Hematopoietic multipotent progenitor cell treated with erythropoietin and hydrocortisone succinate and interleukin-3 and kit ligand, for 6 days (in vitro differentiated cells): ENCODE measurements around the gene VPS35L.
A peak's percentile ranks its signal among the peaks of the same experiment; 100 is the strongest.

Experiments used
- DNase-seq: peaks from one replicate; pipeline ENCODE4 v3.0.0-alpha.2; 2015

Gene VPS35L

GRCh38 chr16:19717741-19718623 is 162.5 kb downstream of the VPS35L start, which contains the start of the genes IQCK and KNOP1:
TSS of gene IQCK (plus strand) at chr16:19718271. CDS start at chr16:19718307, 36 bp downstream.
TSS of gene KNOP1 (minus strand) at chr16:19718227. CDS start at chr16:19715035, 3,192 bp downstream.
- DNase-seq = peak; percentile 94

DNA sequence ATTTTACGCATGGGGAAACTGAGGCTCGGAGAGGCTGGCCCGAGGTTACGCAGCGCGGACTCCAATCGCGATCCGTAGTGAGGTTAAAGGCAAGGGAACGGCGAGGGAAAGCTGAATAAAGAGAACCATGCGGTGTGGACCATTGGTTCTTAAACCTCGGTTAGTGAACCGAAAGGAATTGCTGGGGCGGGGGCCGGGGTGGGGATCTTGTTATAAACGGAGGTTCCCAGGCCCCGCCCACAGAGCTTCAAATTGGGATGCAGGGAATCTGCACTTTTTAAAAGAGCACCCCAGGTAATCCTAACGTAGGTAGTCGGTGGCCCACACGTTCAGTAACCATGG is 163.1 kb downstream of the VPS35L start:
- DNase-seq = peak; percentile 34

DNA sequence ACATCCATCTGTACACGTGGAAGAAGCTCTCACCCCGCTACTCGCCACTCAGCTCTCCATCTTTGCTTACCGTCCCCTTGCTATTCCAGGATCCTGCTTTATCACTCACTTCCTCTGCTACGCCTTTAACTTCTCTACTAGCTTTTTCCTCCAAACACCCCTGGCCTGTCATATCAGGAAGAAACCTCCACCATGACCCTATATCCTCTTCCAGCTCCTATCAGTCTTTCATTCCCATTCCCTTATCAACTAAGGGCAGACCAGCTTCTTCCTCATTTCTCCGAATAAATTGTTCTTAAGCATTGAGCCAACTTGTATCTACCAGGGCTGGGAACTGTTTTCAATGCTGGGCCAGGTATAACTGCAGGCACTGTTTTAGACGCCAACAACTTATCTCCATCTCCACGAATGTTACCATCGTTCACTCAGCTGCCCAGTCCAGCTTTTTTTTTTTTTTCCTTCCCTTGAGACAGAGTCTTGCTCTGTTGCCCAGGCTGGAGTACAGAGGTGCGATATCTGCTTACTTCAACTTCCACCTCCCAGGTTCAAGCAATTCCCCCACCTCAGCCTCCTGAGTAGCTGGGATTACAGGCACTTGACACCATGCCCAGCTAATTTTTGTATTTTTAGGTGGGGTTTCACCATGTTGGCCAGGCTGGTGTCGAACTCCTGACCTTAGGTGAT is 166.9 kb downstream of the VPS35L start:
- DNase-seq = peak; percentile 54

- DNase-seq = no peak
These were observed 167.5 kb downstream of the VPS35L start for GRCh38 chr16:19722981-19723380.

- DNase-seq = no peak
These were observed 173.1 kb downstream of the VPS35L start for GRCh38 chr16:19728636-19728965.

DNA sequence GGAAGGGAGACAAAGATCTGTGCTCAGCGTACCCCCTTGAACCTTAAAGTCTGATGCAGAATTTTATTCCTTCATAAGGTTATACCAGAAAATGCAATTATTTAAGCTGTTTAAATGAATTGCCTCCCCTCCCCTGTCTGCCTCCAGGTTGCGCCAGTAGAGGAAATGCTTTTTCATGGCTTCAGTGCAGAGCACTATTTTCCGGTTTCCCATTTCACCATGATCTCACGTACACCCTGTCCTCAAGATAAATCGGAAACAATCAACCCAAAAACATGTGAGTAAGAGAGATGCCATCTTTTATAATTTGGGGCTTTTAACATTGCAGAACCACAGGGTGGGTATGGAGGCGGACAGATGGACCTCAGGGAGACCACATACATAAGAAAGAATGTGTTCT is 178.0 kb downstream of the VPS35L start:
- no peak for DNase-seq

DNA sequence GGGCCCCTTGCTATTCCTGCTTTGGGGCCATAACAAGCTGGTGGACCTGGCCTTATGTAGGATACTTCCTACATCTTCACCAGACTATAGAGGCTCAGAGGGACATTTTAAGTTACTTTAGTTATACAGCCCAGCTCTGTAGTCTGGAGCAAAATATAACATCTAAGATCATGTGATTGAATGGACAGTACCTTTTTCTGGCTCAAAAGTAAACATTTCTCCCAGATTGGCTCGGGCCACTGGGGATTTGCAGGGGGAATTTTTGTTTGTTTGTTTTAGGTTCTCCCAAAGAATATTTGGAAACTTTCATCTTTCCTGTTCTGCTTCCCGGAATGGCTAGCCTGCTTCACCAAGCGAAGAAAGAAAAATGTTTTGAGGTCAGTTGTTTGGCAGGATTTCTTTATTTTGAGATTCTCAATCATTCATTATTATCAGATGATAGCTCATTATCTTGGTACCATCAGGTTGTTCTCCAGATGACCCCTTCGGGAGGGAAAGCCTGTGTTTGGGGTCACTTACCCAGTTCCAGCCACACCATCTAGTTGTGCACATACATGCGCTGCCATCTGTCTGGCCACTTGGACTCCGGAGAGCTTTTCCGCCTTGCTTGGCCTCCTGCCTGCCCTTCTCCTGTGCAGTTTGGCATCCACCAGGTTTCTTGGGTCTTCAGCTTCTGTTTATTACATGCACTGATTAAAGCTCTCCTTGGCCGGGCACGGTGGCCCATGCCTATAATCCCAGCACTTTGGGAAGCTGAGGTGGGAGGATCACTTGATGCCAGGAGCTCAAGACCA is 179.8 kb downstream of the VPS35L start:
- DNase-seq = no peak

- DNase-seq = no peak
These were observed 182.0 kb downstream of the VPS35L start for GRCh38 chr16:19737306-19738038.

DNA sequence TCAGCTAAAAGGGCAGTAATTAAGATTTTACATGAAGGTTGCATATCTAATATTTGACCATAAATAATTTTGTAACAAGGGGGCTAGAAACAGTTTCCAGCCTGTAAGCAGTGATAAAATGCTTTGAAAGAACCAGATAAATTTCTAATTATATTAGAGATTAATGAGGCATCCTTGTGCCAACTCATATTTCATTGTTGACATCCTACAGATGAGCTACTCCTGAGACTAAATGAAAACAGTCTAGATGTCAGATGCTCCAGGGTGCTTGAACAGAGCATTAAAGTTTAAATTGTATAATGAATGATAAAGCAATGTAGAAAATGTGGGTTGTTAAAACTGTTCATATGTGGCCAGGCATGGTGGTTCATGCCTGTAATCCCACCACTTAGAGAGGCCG is 185.9 kb downstream of the VPS35L start:
- DNase-seq = no peak

DNA sequence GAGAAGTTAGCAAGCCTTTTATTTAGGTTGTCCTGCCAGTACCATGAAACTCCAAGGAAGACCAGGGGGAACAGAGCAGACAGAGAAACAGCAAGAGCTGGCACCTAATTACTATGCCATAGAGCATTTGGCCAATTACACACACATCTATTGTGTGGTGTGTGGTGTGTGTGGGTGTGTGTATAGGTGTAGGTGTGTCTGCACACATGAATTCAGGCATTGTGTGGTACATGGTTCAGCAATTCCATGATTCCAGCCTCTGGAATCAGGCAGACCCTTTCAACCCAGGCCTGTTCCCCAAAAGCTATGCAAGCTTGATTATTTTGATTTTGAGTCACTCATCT is 188.3 kb downstream of the VPS35L start:
- DNase-seq = no peak

- DNase-seq = no peak
These were observed 189.2 kb downstream of the VPS35L start for GRCh38 chr16:19744670-19745069.

- DNase-seq = no peak
These were observed 189.9 kb downstream of the VPS35L start for GRCh38 chr16:19745286-19746010.

- DNase-seq = peak; percentile 39
These were observed 191.1 kb downstream of the VPS35L start for GRCh38 chr16:19746561-19746960.

GRCh38 chr16:19748389-19749168 is 193.1 kb downstream of the VPS35L start:
- DNase-seq = no peak

DNA sequence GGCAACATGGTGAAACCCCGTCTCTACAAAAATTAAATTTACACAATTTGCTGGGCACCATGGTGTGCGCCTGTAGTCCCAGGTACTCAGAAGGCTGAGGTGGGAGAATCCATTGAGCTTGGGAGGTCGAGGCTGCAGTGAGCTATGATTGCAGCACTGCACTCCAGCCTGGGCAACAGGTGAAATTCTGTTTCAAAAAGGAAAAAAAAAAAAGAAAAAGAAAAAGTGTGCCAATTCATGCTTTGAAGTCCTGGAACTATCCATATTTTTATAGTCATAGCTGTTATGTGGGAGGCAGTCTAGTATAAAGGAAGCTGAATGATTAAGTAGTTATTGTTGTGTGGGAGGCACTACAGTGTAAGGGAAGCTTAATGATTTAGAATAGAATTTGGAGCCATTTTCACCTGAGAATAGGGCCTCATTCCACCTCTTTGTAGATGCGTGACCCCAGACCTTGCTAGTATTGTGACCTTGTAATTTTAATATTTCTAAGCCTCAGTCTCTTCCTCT is 194.1 kb downstream of the VPS35L start:
- no peak for DNase-seq
